MM.1S (cell line): ENCODE results near the gene CADPS.

ENCODE experiments used
- EZH2 ChIP-seq: fragments of 300-600 bp; sonication (generic); optimal IDR thresholded peaks from 2 replicates; pipeline ENCODE3; 2017; ENCODE audit warnings: low read depth, mild to moderate bottlenecking, antibody characterized with exemption, low read length, mixed read lengths
- EZH2phosphoT487 ChIP-seq: fragments of 300-600 bp; sonication (generic); IDR thresholded peaks from 2 replicates; pipeline ENCODE4 v1.6.1; 2018; ENCODE audit warnings: antibody characterized with exemption, low read length
- TF ChIP-seq, protein P1 (sequence below): fragments of 300-600 bp; sonication (generic); IDR thresholded peaks from 2 replicates; pipeline ENCODE4 v1.5.1; 2016; ENCODE audit warnings: antibody characterized with exemption, low read length, mixed read lengths

DNA sequence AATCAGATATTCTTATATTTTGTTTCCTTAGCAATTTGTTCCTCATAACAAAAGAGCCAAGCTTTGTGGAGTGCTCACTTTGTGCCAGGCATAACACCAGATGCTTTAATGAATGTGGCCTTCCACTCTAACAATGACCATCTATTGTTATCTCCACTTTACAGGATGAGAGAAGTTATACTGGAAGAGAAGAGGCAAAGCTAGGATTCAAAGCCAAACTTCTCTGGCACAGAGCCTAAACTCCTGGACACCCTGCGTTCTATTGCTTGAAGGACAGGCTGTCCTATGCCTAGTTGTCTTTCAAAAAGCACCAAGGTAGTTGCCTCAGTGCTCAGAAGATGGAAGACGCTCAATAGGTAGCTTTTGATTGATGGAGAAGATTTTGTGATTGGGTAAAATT, 378.7 kb downstream of the CADPS start:
- TF ChIP-seq, protein P1, sequence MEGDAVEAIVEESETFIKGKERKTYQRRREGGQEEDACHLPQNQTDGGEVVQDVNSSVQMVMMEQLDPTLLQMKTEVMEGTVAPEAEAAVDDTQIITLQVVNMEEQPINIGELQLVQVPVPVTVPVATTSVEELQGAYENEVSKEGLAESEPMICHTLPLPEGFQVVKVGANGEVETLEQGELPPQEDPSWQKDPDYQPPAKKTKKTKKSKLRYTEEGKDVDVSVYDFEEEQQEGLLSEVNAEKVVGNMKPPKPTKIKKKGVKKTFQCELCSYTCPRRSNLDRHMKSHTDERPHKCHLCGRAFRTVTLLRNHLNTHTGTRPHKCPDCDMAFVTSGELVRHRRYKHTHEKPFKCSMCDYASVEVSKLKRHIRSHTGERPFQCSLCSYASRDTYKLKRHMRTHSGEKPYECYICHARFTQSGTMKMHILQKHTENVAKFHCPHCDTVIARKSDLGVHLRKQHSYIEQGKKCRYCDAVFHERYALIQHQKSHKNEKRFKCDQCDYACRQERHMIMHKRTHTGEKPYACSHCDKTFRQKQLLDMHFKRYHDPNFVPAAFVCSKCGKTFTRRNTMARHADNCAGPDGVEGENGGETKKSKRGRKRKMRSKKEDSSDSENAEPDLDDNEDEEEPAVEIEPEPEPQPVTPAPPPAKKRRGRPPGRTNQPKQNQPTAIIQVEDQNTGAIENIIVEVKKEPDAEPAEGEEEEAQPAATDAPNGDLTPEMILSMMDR = no peak
- TF ChIP-seq EZH2 (no peak), EZH2phosphoT487 (no peak)
